Transverse colon (tissue), 4 donors: ENCODE data around the gene TAOK3. TPM values are rescaled to one million over a fixed set of nuclear protein-coding genes. Genes with fewer than 3 reads are reported as not detected.

Experiments
- DNase-seq: peaks from one replicate; pipeline ENCODE4 v3.0.0-alpha.2; 2019
- H3K27ac ChIP-seq, 4 donors: fragments of 200-600 bp; sonication (generic); 2 replicates each; pipeline ENCODE4 v1.5.1; 2016 to 2018; ENCODE audit warnings: inconsistent platforms in 4 of 4
- H3K27me3 ChIP-seq: fragments of 200-600 bp; sonication (generic); 2 replicates; pipeline ENCODE4 v1.5.1; 2017; ENCODE audit warnings: inconsistent platforms
- H3K36me3 ChIP-seq, 4 donors: fragments of 200-600 bp; sonication (generic); 2 replicates each; pipeline ENCODE4 v1.5.1; 2017 to 2019; ENCODE audit warnings: inconsistent platforms in 4 of 4
- H3K4me1 ChIP-seq, 4 donors: fragments of 200-600 bp; sonication (generic); 2 replicates each; pipeline ENCODE4 v1.5.1; 2017 to 2020; ENCODE audit warnings: inconsistent platforms in 4 of 4
- H3K4me3 ChIP-seq, 4 donors: fragments of 200-600 bp; sonication (generic); 1 replicate in 1 of 4; 2 replicates in 3 of 4; pipeline versions ENCODE4 v1.5.1 to v1.6.1; 2017 to 2019; ENCODE audit warnings: inconsistent platforms in 4 of 4
- H3K9me3 ChIP-seq, 2 donors: fragments of 200-600 bp; sonication (generic); 2 replicates each; pipeline ENCODE4 v1.5.1; 2017 to 2019; ENCODE audit warnings: inconsistent platforms in 2 of 2
- EP300 ChIP-seq: sonication (generic); formaldehyde crosslinking; IDR thresholded peaks from one replicate; pipeline ENCODE4 v1.6.1; 2017; ENCODE audit warnings: antibody characterized with exemption, low read depth
- POLR2A ChIP-seq: fragments of 450-650 bp; IDR thresholded peaks from one replicate; pipeline ENCODE4 v1.6.1; 2016; ENCODE audit warnings: antibody characterized with exemption, mild to moderate bottlenecking, moderate library complexity
- POLR2AphosphoS5 ChIP-seq, 3 donors: sonication (generic); formaldehyde crosslinking; IDR thresholded peaks; one replicate each; pipeline ENCODE4 v1.6.1; 2016; ENCODE audit warnings: antibody characterized with exemption in 3 of 3
- WGBS, 2 donors: methylation state at CpG; one replicate each; pipeline ENCODE4 v1.1.5; 2018; ENCODE audit warnings: low coverage in 1 of 2; 5-methylcytosine and 5-hydroxymethylcytosine counted together
- in situ Hi-C, 4 donors: fragments of 200-750 bp; cut with MboI; loops; one replicate each; pipeline versions ENCODE4 v1.15.0 to v1.15.1; 2017; ENCODE audit warnings: low sequenced_read_pairs in 3 of 4, low pct_ligation_motif_present in 1 of 4, low pct_unique_long_range_greater_than_20kb in 1 of 4
- intact Hi-C: fragments of 100-400 bp; cut with DNase I; formaldehyde crosslinking; loops from one replicate; pipeline ENCODE4 v1.15.1; 2023; ENCODE audit warnings: low total_unique reads
- total RNA-seq, 4 donors: library from RNA; depleted of rRNA; stranded (reverse); fragments of >200 nt; gene quantifications; one replicate each; pipeline ENCODE4 v1.1.0, GENCODE V29; 2016
- TF ChIP-seq, protein P1 (sequence below), 5 experiments: fragments of 200-600 bp in 3 of 5; fragments of 450-650 bp in 2 of 5; sonication (generic) in 3 of 5; IDR thresholded peaks; 1 replicate in 2 of 5; 2 replicates in 3 of 5; pipeline ENCODE4 v1.5.1; 2016 to 2017; ENCODE audit warnings: antibody characterized with exemption in 5 of 5, inconsistent platforms in 3 of 5, mild to moderate bottlenecking in 2 of 5, moderate library complexity in 1 of 5

The TAOK3 gene
- total RNA-seq, 4 donors from 2014 or later, result 40.4 to 93.2 (median 79.2) TPM

DNA sequence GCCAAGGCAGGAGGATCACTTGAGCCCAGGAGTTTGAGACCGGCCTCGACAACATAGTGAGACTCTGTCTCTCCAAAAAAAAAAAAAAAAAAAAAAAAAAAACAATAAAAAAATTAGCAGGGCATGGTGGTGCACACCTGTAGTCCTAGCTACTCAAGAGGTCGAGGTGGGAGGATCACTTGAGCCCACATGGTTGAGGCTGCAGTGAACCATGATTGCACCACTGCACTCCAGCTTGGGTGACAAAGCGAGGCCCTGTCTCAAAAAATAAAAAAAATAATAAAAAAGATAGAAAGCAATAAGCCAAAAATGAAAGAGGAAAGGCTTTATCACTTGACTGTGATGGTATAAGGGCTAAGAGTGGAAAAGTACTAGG is 247.0 kb downstream of the TAOK3 start:
- in situ Hi-C loops, result no loop called here
- no peak for TF ChIP-seq POLR2A
- no peak for TF ChIP-seq POLR2AphosphoS5 (IDR thresholded peaks at IDR 0.05)
- TF ChIP-seq EP300, result no peak
- TF ChIP-seq, protein P1, sequence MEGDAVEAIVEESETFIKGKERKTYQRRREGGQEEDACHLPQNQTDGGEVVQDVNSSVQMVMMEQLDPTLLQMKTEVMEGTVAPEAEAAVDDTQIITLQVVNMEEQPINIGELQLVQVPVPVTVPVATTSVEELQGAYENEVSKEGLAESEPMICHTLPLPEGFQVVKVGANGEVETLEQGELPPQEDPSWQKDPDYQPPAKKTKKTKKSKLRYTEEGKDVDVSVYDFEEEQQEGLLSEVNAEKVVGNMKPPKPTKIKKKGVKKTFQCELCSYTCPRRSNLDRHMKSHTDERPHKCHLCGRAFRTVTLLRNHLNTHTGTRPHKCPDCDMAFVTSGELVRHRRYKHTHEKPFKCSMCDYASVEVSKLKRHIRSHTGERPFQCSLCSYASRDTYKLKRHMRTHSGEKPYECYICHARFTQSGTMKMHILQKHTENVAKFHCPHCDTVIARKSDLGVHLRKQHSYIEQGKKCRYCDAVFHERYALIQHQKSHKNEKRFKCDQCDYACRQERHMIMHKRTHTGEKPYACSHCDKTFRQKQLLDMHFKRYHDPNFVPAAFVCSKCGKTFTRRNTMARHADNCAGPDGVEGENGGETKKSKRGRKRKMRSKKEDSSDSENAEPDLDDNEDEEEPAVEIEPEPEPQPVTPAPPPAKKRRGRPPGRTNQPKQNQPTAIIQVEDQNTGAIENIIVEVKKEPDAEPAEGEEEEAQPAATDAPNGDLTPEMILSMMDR (IDR thresholded peaks at IDR 0.05), result no peak
- intact Hi-C loops, result no loop called here
- Histone ChIP-seq H3K4me1 (peaks cover under 1 to 29% (median 10%) of the 10 kb centered on the region in 4 donors), H3K27ac (peak overlapping the region in 3 of 4 donors; percentile 48 to 63 (median 54)), H3K4me3 (no peak overlapping the region), H3K9me3 (no peaks in the 10 kb centered on the region), H3K36me3 (no peaks in the 10 kb centered on the region), H3K27me3 (no peaks in the 10 kb centered on the region)
- DNase-seq, result no peak
- 91 to 97% methylated on average over 4 of the region's 4 CpGs for WGBS, 2 donors

DNA sequence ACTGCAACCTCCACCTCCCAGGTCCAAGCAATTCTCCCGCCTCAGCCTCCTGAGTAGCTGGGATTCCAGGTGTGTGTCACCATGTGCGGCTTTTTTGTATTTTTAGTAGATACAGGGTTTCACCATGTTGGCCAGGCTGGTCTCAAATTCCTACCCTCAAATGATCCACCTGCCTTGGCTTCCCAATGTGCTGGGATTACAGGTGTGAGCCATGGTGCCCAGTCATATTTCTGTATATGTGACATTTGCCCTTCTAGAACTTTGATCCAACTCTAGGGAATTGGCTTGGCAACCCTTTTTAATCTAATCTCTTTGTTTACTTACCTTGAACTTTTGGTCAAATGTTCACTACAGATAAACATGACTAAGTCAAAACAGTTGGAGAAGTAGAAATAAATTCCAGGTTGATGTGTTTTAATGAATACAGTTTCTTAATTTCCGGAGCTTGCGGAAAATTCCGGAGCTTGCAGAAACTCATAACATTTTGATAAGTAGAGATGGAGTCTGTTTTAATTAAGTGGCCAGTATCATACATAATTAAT is 248.3 kb downstream of the TAOK3 start:
- H3K9me3 ChIP-seq, result no peaks in the 10 kb centered on the region
- H3K36me3 ChIP-seq, result no peaks in the 10 kb centered on the region
- DNase-seq, result no peak
- peaks cover 4 to 35% (median 12%) of the 10 kb centered on the region in 4 donors for H3K4me1 ChIP-seq
- TF ChIP-seq POLR2AphosphoS5 (IDR thresholded peaks at IDR 0.05), result no peak
- intact Hi-C loops (no loop called here), in situ Hi-C loops (no loop called here)
- 89 to 96% methylated on average over 4 to 5 of the region's 5 CpGs for WGBS, 2 donors
- H3K27ac ChIP-seq, result no peak overlapping the region
- no peaks in the 10 kb centered on the region for H3K27me3 ChIP-seq
- H3K4me3 ChIP-seq, result no peak overlapping the region

DNA sequence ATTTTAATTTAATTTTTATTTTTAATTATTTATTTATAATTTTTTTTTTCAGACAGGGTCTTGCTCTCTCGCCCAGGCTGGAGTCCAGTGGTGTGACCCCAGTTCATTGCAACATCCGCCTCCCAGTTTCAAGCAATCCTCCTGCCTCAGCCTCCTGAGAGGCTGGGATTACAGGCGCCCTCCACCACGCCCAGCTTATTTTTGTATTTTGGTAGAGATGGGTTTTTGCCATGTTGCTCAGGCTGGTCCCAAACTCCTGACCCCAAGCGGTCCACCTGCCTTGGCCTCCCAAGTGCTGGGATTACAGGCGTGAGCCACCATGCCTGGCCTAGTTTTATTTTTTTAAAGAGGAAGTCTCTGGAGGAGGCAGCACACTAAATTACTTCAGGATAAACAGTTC is 250.4 kb downstream of the TAOK3 start:
- no peak overlapping the region for H3K27ac ChIP-seq
- 89 to 100% methylated on average over 1 to 6 of the region's 6 CpGs for WGBS, 2 donors
- no peaks in the 10 kb centered on the region for H3K27me3 ChIP-seq
- intact Hi-C loops, result no loop called here
- no peaks in the 10 kb centered on the region for H3K9me3 ChIP-seq
- TF ChIP-seq POLR2AphosphoS5 (IDR thresholded peaks at IDR 0.05), result no peak
- no peak overlapping the region for H3K4me3 ChIP-seq
- no peak for DNase-seq
- in situ Hi-C loops, result no loop called here
- H3K4me1 ChIP-seq, result peaks cover 4 to 35% (median 12%) of the 10 kb centered on the region in 4 donors
- no peaks in the 10 kb centered on the region for H3K36me3 ChIP-seq

DNA sequence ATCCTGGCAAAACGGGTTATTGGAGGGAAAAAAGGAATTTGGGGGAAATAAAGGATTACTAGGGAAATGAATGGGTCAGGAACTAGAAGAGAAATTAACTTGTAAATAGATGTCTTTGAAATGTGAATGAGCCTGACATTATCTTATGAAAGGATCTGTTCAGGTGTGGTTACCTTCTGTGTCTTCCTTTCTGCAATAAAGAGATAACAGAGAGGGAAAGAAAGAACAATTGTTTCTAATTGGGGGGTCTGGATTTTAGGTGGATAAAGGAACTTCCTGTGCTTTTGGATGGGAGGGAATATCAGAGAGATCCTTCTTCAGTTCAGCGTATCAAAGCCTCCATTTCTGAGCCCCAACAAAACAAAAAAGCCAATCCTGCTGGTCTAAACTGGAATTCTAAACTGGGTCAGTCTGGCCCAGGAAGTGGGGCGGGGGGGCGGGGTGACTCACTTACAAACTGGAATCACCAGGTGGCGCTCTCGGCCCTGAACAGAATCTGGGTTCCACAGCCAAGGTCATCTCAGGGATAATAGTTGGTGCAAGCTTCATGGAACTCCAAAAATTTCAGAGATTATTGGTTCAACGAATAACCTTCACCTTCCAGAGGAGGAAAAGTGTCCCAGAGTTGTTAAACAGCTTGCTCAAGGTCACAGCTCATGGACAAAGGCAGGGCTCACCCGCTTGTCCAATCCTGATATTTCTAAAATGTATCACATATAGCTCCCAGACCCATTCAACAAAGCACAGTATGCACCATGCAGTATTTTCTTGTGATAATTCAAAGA is 251.9 kb downstream of the TAOK3 start:
- Histone ChIP-seq H3K27ac (peak overlapping the region; percentile 44 to 70 (median 52)), H3K9me3 (no peaks in the 10 kb centered on the region), H3K36me3 (no peaks in the 10 kb centered on the region), H3K4me1 (peaks cover 4 to 41% (median 19%) of the 10 kb centered on the region in 4 donors), H3K27me3 (no peaks in the 10 kb centered on the region), H3K4me3 (no peak overlapping the region)
- peak; percentile 85 for DNase-seq
- in situ Hi-C loops, result no loop called here
- intact Hi-C loops, result no loop called here
- 19 to 35% methylated on average over 4 to 8 of the region's 8 CpGs for WGBS, 2 donors
- TF ChIP-seq, protein P1 (IDR thresholded peaks at IDR 0.05), result peak; percentile 38 to 83 (median 80)
- no peak for TF ChIP-seq POLR2A

DNA sequence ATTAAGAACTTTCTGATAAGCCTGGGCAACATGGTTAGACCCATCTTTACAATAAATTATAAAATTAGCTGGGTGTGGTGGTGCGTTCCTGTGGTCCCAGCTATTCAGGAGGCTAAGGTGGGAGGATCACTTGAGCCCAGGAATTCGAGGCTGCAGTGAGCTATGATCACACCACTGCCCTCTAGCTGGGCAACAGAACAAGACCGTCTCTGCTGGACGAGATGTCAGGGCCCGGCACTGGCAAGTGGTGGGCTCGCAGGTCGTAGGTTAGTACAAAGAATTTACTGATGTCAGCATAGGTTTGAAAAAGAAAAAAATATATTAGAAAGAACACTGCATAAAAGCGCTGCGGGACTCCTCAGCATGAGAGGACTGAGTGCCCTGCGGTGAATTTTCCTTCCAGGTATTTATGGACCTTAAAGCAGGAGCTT is 253.2 kb downstream of the TAOK3 start:
- TF ChIP-seq POLR2AphosphoS5 (IDR thresholded peaks at IDR 0.05), result no peak
- TF ChIP-seq POLR2A, result no peak
- TF ChIP-seq, protein P1 (IDR thresholded peaks at IDR 0.05), result no peak
- TF ChIP-seq EP300, result no peak
- intact Hi-C loops, result no loop called here
- in situ Hi-C loops, result no loop called here
- no peaks in the 10 kb centered on the region for H3K27me3 ChIP-seq
- H3K27ac ChIP-seq, result no peak overlapping the region
- DNase-seq, result no peak
- H3K9me3 ChIP-seq, result no peaks in the 10 kb centered on the region
- peaks cover 4 to 37% (median 19%) of the 10 kb centered on the region in 4 donors for H3K4me1 ChIP-seq
- no peak overlapping the region for H3K4me3 ChIP-seq
- H3K36me3 ChIP-seq, result no peaks in the 10 kb centered on the region
- 87 to 97% methylated on average over 6 to 10 of the region's 10 CpGs for WGBS, 2 donors
